Measurements from ENCODE around the gene BICC1. TPM values are rescaled to one million over a fixed set of nuclear protein-coding genes. Genes with fewer than 3 reads are reported as not detected.
A peak's percentile ranks its signal among the peaks of the same experiment; 100 is the strongest.

Gene BICC1
- total RNA-seq, 1 donor from 2014 or later: 0.41 TPM

GRCh38 chr10:58615237-58615935, 102.7 kb downstream of the BICC1 start:
- no peak overlapping the region for H3K4me3 ChIP-seq
- no peaks in the 10 kb centered on the region for H3K27me3 ChIP-seq
- no peaks in the 10 kb centered on the region for H3K4me1 Mint-ChIP-seq
- no peak overlapping the region for H2AFZ ChIP-seq (replicated peaks)
- no peaks in the 10 kb centered on the region for H3F3A ChIP-seq (ENCODE audit: low read depth)
- no peaks in the 10 kb centered on the region for H3K36me3 Mint-ChIP-seq
- no peaks in the 10 kb centered on the region for H3K9me3 Mint-ChIP-seq
- no peak overlapping the region for H3K27ac ChIP-seq
- no peaks in the 10 kb centered on the region for H3K4me1 ChIP-seq
- TF ChIP-seq EZH2phosphoT487 (IDR thresholded peaks at IDR 0.05): no peak
- TF ChIP-seq CTCF (IDR thresholded peaks at IDR 0.05): no peak
- TF ChIP-seq EZH2 (IDR thresholded peaks at IDR 0.05): no peak
- no peaks in the 10 kb centered on the region for H3K36me3 ChIP-seq
- H4K20me1 ChIP-seq (ENCODE audit: low read depth): no peaks in the 10 kb centered on the region
- no peak for DNase-seq (ENCODE audit: low spot score)
- no peak overlapping the region for H3K4me3 Mint-ChIP-seq
- H3K9me3 ChIP-seq (ENCODE audit: low read depth): no peaks in the 10 kb centered on the region
- H3K27ac Mint-ChIP-seq: peak overlapping the region; percentile 29
- no peaks in the 10 kb centered on the region for H3K27me3 Mint-ChIP-seq (ENCODE audit: insufficient read depth, low read depth)
- no peak overlapping the region for H3K4me2 ChIP-seq
- no peak overlapping the region for H3K9ac ChIP-seq
- H3K79me2 ChIP-seq (ENCODE audit: low read depth): no peaks in the 10 kb centered on the region

GRCh38 chr10:58618158-58618676, 105.5 kb downstream of the BICC1 start:
- no peaks in the 10 kb centered on the region for H3K9me3 ChIP-seq (ENCODE audit: low read depth)
- no peaks in the 10 kb centered on the region for H3F3A ChIP-seq (ENCODE audit: low read depth)
- H3K4me1 Mint-ChIP-seq: no peaks in the 10 kb centered on the region
- no peaks in the 10 kb centered on the region for H3K9me3 Mint-ChIP-seq
- H4K20me1 ChIP-seq (ENCODE audit: low read depth): no peaks in the 10 kb centered on the region
- H3K4me3 ChIP-seq: no peak overlapping the region
- no peaks in the 10 kb centered on the region for H3K4me1 ChIP-seq
- H3K27me3 ChIP-seq: no peaks in the 10 kb centered on the region
- no peak overlapping the region for H2AFZ ChIP-seq (replicated peaks)
- H3K4me3 Mint-ChIP-seq: no peak overlapping the region
- no peak for TF ChIP-seq EZH2phosphoT487 (IDR thresholded peaks at IDR 0.05)
- no peak for TF ChIP-seq EZH2 (IDR thresholded peaks at IDR 0.05)
- no peak for TF ChIP-seq CTCF (IDR thresholded peaks at IDR 0.05)
- H3K27ac Mint-ChIP-seq: no peak overlapping the region
- H3K36me3 Mint-ChIP-seq: no peaks in the 10 kb centered on the region
- no peaks in the 10 kb centered on the region for H3K27me3 Mint-ChIP-seq (ENCODE audit: insufficient read depth, low read depth)
- H3K79me2 ChIP-seq (ENCODE audit: low read depth): no peaks in the 10 kb centered on the region
- no peak for DNase-seq (ENCODE audit: low spot score)
- no peak overlapping the region for H3K27ac ChIP-seq
- no peaks in the 10 kb centered on the region for H3K36me3 ChIP-seq
- H3K4me2 ChIP-seq: no peak overlapping the region
- H3K9ac ChIP-seq: no peak overlapping the region

GRCh38 chr10:58621379-58622077, 108.9 kb downstream of the BICC1 start:
- DNase-seq (ENCODE audit: low spot score): peak; percentile 23
- Histone ChIP-seq H3K79me2 (ENCODE audit: low read depth) (no peaks in the 10 kb centered on the region), H3K4me2 (no peak overlapping the region), H3F3A (ENCODE audit: low read depth) (no peaks in the 10 kb centered on the region), H3K27me3 (no peaks in the 10 kb centered on the region), H3K4me1 (no peaks in the 10 kb centered on the region), H2AFZ (replicated peaks) (no peak overlapping the region), H3K36me3 (no peaks in the 10 kb centered on the region), H3K9ac (no peak overlapping the region), H4K20me1 (ENCODE audit: low read depth) (no peaks in the 10 kb centered on the region), H3K27ac (no peak overlapping the region), H3K4me3 (no peak overlapping the region), H3K9me3 (ENCODE audit: low read depth) (no peaks in the 10 kb centered on the region)
- TF ChIP-seq CTCF (IDR thresholded peaks at IDR 0.05): no peak
- no peak for TF ChIP-seq EZH2phosphoT487 (IDR thresholded peaks at IDR 0.05)
- TF ChIP-seq EZH2 (IDR thresholded peaks at IDR 0.05): no peak
- Mint-ChIP-seq H3K36me3 (no peaks in the 10 kb centered on the region), H3K9me3 (no peaks in the 10 kb centered on the region), H3K27me3 (ENCODE audit: insufficient read depth, low read depth) (no peaks in the 10 kb centered on the region), H3K4me3 (no peak overlapping the region), H3K4me1 (no peaks in the 10 kb centered on the region), H3K27ac (no peak overlapping the region)
